Sigmoid colon (tissue), 4 donors: ENCODE data around the gene FGD5.

Source experiments
- CTCF ChIP-seq, 4 experiments: fragments of 450-650 bp in 3 of 4; fragments of 200-600 bp in 1 of 4; IDR thresholded peaks; one replicate each; pipeline ENCODE4 v1.5.1; 2016 to 2019; ENCODE audit warnings: antibody characterized with exemption in 4 of 4, mild to moderate bottlenecking in 3 of 4, moderate library complexity in 2 of 4
- EP300 ChIP-seq, 4 donors: sonication (generic); formaldehyde crosslinking; IDR thresholded peaks; one replicate each; pipeline ENCODE4 v1.6.1; 2017; ENCODE audit warnings: antibody characterized with exemption in 4 of 4
- POLR2A ChIP-seq, 2 donors: fragments of 450-650 bp; IDR thresholded peaks; one replicate each; pipeline ENCODE4 v1.6.1; 2016; ENCODE audit warnings: antibody characterized with exemption in 2 of 2, mild to moderate bottlenecking in 2 of 2, moderate library complexity in 2 of 2
- POLR2AphosphoS5 ChIP-seq, 4 donors: sonication (generic); formaldehyde crosslinking; IDR thresholded peaks; one replicate each; pipeline ENCODE4 v1.6.1; 2017; ENCODE audit warnings: antibody characterized with exemption in 4 of 4

GRCh38 chr3:14967285-14967684 is 148.5 kb downstream of the FGD5 start:
- TF ChIP-seq CTCF (IDR thresholded peaks at IDR 0.05) = no peak
- no peak for TF ChIP-seq EP300 (IDR thresholded peaks at IDR 0.05)
- no peak for TF ChIP-seq POLR2A (IDR thresholded peaks at IDR 0.05)
- TF ChIP-seq POLR2AphosphoS5 (IDR thresholded peaks at IDR 0.05) = no peak
